ENCODE measurements around the gene EYA4.

Gene EYA4

DNA sequence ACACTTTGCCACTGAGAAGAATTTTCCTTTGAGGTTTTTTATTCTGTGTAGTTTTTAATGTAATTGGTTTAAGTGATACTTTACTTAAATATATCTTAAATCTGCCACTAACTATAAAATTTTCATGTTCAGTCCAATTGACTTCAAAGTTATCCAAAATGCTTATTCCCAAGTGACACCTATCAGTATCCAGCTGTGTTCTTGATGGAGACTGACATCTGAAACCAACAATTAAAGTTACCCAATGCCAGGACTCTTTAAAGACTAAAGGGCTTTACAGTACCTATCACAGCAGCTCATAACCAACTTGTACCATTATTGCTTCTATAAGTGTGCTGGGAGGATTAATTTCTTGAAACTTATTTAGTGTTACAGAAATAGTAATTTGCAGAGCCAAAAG lies 13.8 kb upstream of the EYA4 start:
- TF ChIP-seq, protein P1, sequence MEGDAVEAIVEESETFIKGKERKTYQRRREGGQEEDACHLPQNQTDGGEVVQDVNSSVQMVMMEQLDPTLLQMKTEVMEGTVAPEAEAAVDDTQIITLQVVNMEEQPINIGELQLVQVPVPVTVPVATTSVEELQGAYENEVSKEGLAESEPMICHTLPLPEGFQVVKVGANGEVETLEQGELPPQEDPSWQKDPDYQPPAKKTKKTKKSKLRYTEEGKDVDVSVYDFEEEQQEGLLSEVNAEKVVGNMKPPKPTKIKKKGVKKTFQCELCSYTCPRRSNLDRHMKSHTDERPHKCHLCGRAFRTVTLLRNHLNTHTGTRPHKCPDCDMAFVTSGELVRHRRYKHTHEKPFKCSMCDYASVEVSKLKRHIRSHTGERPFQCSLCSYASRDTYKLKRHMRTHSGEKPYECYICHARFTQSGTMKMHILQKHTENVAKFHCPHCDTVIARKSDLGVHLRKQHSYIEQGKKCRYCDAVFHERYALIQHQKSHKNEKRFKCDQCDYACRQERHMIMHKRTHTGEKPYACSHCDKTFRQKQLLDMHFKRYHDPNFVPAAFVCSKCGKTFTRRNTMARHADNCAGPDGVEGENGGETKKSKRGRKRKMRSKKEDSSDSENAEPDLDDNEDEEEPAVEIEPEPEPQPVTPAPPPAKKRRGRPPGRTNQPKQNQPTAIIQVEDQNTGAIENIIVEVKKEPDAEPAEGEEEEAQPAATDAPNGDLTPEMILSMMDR (IDR thresholded peaks at IDR 0.05; ENCODE audit: borderline replicate concordance, insufficient read depth, low read depth, low read length) = no peak
- H3K4me3 ChIP-seq (ENCODE audit: low read depth, low read length) = no peak overlapping the region

DNA sequence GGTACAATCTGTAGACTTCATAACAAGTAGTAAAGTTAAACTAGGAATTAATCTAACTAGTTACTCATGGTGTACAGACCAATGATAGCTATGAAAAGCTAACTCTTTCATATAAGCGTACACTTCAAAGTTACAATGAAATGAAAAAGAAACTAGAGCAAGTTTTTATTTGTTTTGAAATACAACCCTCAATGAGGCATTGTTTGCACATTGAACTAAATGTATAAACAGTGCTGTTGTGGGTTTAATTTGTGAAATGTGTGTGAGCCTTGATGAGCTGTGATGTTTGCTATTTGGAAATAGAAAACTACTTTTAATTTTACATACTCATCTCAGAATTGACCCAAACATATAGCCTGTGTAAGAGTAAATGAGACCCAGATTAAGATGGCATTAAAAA lies 11.1 kb upstream of the EYA4 start:
- TF ChIP-seq, protein P1 (IDR thresholded peaks at IDR 0.05; ENCODE audit: borderline replicate concordance, insufficient read depth, low read depth, low read length) = no peak
- H3K4me3 ChIP-seq (ENCODE audit: low read depth, low read length) = no peak overlapping the region

DNA sequence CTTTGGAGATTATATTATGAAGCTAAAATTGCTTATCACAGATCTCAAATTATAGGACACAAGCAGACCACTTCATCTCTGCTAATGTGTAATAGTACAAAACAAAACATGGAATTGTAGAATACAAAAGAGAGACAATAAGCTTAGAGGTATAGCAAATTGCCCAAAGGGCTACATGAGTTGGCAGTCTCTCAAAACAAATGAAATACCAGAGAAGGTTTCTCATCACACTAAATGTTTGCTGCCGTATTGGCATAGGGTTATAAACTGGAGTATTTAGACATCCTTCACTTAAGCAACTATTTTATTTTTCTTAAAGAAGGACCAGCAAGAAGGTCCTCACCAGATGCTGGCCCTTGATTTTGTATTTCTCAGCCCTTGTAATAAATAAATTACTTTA lies 5.9 kb upstream of the EYA4 start:
- H3K4me3 ChIP-seq (ENCODE audit: low read depth, low read length) = no peak overlapping the region
- TF ChIP-seq, protein P1 (IDR thresholded peaks at IDR 0.05; ENCODE audit: borderline replicate concordance, insufficient read depth, low read depth, low read length) = no peak

DNA sequence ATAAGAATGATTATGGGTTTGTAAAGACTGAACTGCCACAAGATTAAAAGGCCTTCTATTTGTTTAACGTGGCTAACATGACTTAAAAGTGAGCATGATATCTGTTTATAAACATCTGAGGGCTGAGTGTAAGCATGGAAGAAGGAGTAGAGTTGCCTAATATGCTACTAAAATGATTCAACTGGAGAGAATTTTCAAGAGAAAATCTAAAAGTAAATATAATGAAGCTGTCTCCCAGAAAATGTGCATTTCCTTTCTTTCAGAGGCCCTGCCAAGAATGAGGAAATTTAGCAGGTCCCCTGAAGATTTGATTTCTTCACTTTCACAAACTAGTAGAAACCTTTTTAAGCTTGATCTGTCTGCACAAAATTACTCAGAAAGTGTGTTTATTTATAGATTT lies 4.2 kb upstream of the EYA4 start:
- no peak overlapping the region for H3K4me3 ChIP-seq (ENCODE audit: low read depth, low read length)
- TF ChIP-seq, protein P1 (IDR thresholded peaks at IDR 0.05; ENCODE audit: borderline replicate concordance, insufficient read depth, low read depth, low read length) = no peak

DNA sequence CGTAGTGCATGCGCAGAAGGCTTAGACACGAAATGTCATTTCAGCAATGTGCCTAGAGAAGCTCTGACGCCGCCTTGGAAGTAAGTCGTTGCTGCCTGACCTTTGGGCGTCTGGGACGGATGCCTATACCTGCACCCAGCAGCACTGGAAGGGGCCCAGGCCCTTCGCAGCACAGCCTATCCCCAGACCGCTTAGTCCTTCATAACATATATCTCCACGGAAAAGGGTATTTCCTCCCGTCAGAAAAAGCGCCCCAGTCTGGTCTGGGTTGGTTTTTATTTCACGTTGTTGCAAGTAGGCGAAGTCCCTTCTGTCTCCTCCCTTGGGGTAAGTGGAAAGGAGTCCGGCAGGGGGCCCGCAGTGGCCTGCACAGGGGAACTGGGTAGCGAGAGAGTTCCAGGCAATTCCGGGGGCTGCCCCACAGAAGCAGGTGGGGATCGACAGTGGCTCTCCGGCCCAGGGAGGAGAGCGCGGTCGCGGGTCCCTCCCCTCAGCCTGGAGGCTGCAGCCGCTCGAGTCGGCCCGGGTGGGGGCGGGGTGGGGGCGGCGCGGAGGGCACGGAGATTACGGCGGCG lies 559 bp upstream of the EYA4 start:
- TF ChIP-seq, protein P1 (IDR thresholded peaks at IDR 0.05; ENCODE audit: borderline replicate concordance, insufficient read depth, low read depth, low read length) = no peak
- H3K4me3 ChIP-seq (ENCODE audit: low read depth, low read length) = no peak overlapping the region

DNA sequence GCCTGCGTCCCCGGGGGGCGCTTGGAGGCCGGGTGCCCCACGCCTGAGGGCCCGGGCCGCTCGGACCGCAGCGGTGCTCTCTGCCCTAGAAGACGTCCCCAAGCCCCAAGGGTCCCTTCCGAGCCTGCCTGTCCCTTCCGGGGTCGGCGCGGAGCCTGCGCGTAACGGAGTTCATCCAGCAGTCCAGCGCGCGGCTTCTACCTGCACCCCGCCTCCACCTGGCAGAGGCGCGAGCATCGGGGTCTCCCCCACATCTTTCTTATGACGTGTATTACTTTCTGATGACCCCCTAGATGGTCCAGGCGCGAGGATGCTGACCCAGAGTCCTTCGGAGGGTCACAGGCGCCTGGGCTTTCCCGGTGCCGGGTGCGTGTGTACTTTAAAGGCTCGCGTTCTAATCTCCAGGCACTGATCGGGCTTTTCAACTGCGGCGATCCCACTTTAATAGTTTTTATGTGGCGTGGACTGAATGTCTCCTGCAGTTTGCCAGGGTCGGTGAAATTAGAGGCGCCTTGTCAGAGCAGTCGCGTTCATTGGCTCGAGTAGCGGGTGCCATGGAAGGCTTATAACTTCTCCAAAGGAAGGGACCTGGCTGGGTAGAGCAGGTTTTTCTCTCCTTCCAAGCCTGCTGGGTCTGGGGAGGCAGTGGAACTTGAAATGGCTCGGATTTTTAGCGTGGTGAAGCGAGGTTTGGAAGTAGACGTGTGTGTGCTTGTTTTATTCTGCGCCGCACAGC lies 912 bp downstream of the EYA4 start:
- H3K4me3 ChIP-seq (ENCODE audit: low read depth, low read length) = no peak overlapping the region
- TF ChIP-seq, protein P1 (IDR thresholded peaks at IDR 0.05; ENCODE audit: borderline replicate concordance, insufficient read depth, low read depth, low read length) = no peak

All from GM12875 (cell line).